ENCODE measurements around the gene STAC2.

DNA sequence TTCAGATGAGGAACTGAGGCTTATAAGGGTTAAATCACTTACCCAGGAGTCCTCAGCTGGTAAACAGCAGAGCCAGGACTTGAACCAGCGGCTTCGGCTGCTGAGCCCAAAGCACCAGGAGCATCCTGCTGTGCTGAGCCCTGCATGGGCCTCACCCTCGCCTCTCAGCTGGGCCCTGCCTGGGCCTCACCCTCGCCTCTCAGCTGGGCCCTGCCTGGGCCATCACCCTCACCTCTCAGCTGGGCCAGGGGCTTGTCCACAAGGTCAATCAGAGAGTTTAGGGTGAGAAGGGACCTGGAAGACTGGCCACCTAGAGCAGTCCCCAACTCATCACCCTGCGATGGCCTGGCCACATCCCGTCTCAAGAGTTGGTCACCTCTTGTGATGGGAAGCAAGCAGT lies 4.2 kb downstream of the STAC2 start:
- TF ChIP-seq, protein P1, sequence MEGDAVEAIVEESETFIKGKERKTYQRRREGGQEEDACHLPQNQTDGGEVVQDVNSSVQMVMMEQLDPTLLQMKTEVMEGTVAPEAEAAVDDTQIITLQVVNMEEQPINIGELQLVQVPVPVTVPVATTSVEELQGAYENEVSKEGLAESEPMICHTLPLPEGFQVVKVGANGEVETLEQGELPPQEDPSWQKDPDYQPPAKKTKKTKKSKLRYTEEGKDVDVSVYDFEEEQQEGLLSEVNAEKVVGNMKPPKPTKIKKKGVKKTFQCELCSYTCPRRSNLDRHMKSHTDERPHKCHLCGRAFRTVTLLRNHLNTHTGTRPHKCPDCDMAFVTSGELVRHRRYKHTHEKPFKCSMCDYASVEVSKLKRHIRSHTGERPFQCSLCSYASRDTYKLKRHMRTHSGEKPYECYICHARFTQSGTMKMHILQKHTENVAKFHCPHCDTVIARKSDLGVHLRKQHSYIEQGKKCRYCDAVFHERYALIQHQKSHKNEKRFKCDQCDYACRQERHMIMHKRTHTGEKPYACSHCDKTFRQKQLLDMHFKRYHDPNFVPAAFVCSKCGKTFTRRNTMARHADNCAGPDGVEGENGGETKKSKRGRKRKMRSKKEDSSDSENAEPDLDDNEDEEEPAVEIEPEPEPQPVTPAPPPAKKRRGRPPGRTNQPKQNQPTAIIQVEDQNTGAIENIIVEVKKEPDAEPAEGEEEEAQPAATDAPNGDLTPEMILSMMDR (IDR thresholded peaks at IDR 0.05), result no peak
- no peak for TF ChIP-seq EZH2 (IDR thresholded peaks at IDR 0.05; ENCODE audit: borderline replicate concordance, insufficient read depth, low read depth, low read length, poor library complexity, severe bottlenecking)
